RWPE2 (cell line): Measurements from ENCODE around the gene TGFB1.

Experiments
- ATAC-seq: fragments of 200-7000 bp; cut with Tn5 transposase; 3 replicates; pipeline ENCODE4 v1.9.1; 2021; ENCODE audit warnings: low read depth
- DNase-seq: peaks from one replicate; pipeline ENCODE4 v3.0.0-alpha.2; 2020; ENCODE audit warnings: low spot score
- H3K27ac ChIP-seq: fragments of 450-650 bp; 2 replicates; pipeline ENCODE4 v1.5.1; 2017; ENCODE audit warnings: mild to moderate bottlenecking; ENCODE audit not compliant: poor library complexity, severe bottlenecking
- H3K27me3 ChIP-seq: fragments of 250-450 bp; sonication (Bioruptor Pico); 2 replicates; pipeline ENCODE4 v1.5.1; 2021; ENCODE audit warnings: mild to moderate bottlenecking, moderate library complexity; ENCODE audit not compliant: insufficient read depth, poor library complexity, severe bottlenecking
- H3K36me3 ChIP-seq: fragments of 250-450 bp; sonication (Bioruptor Pico); 2 replicates; pipeline ENCODE4 v1.5.1; 2020; ENCODE audit warnings: low read depth, mild to moderate bottlenecking, moderate library complexity
- H3K4me1 ChIP-seq: fragments of 250-450 bp; sonication (Bioruptor Pico); 2 replicates; pipeline ENCODE4 v1.5.1; 2021; ENCODE audit warnings: mild to moderate bottlenecking, moderate library complexity; ENCODE audit not compliant: insufficient read depth, poor library complexity, severe bottlenecking
- H3K4me3 ChIP-seq: fragments of 250-450 bp; sonication (Bioruptor Pico); 2 replicates; pipeline ENCODE4 v1.5.1; 2021; ENCODE audit warnings: mild to moderate bottlenecking, moderate library complexity; ENCODE audit not compliant: severe bottlenecking
- H3K9me3 ChIP-seq: fragments of 250-450 bp; sonication (Bioruptor Pico); 2 replicates; pipeline ENCODE4 v1.5.1; 2021; ENCODE audit warnings: mild to moderate bottlenecking, moderate library complexity; ENCODE audit not compliant: severe bottlenecking
- CTCF ChIP-seq: fragments of 450-650 bp; IDR thresholded peaks from one replicate; pipeline ENCODE4 v1.5.1; 2017; ENCODE audit warnings: mild to moderate bottlenecking, moderate library complexity; ENCODE audit not compliant: poor library complexity, severe bottlenecking

Gene TGFB1

GRCh38 chr19:41363753-41364523, 10.2 kb upstream of the TGFB1 start, which contains the start of gene B9D2:
Gene B9D2 (minus strand): TSS chr19:41364149. CDS start chr19:41363519, 630 bp downstream.
- peak; percentile 97 for DNase-seq
- H3K27ac ChIP-seq, result peak within 1 kb of the TSS; percentile 73
- H3K27me3 ChIP-seq, result no peaks in the 10 kb centered on the region
- peaks cover 19% of the 10 kb centered on the region for H3K4me1 ChIP-seq
- no peak for TF ChIP-seq CTCF
- no peaks in the 10 kb centered on the region for H3K36me3 ChIP-seq
- H3K4me3 ChIP-seq, result peak within 1 kb of the TSS; percentile 93
- no peaks in the 10 kb centered on the region for H3K9me3 ChIP-seq
- peak; percentile 93 for ATAC-seq

GRCh38 chr19:41363371-41363752, 9.6 kb upstream of the TGFB1 start:
- Histone ChIP-seq H3K27me3 (no peaks in the 10 kb centered on the region), H3K9me3 (no peaks in the 10 kb centered on the region), H3K4me3 (peak overlapping the region; percentile 93), H3K27ac (peak overlapping the region; percentile 73), H3K4me1 (peaks cover 19% of the 10 kb centered on the region), H3K36me3 (no peaks in the 10 kb centered on the region)
- DNase-seq (no peak), ATAC-seq (no peak)
- no peak for TF ChIP-seq CTCF

GRCh38 chr19:41362143-41362847, 8.6 kb upstream of the TGFB1 start:
- DNase-seq, result no peak
- Histone ChIP-seq H3K4me1 (peaks cover 9% of the 10 kb centered on the region), H3K36me3 (no peaks in the 10 kb centered on the region), H3K27ac (no peak overlapping the region), H3K4me3 (no peak overlapping the region), H3K27me3 (no peaks in the 10 kb centered on the region), H3K9me3 (no peaks in the 10 kb centered on the region)
- no peak for ATAC-seq
- no peak for TF ChIP-seq CTCF

- no peaks in the 10 kb centered on the region for H3K9me3 ChIP-seq
- no peak for TF ChIP-seq CTCF
- no peak for ATAC-seq
- no peak for DNase-seq
- no peaks in the 10 kb centered on the region for H3K27me3 ChIP-seq
- H3K4me3 ChIP-seq, result no peak overlapping the region
- peaks cover 5% of the 10 kb centered on the region for H3K4me1 ChIP-seq
- H3K36me3 ChIP-seq, result no peaks in the 10 kb centered on the region
- no peak overlapping the region for H3K27ac ChIP-seq
Measured at GRCh38 chr19:41359741-41360140, 6.0 kb upstream of the TGFB1 start.
